Chondrocyte (in vitro differentiated cells): Measurements from ENCODE around the gene SUPT20HL2. TPM values are rescaled to one million over a fixed set of nuclear protein-coding genes. Genes with fewer than 3 reads are reported as not detected.

ENCODE experiments used
- DNase-seq: peaks from one replicate; pipeline ENCODE4 v3.0.0; 2021; ENCODE audit warnings: mixed read lengths, low spot score
- H3K27ac Mint-ChIP-seq: one replicate; pipeline ENCODE4 v1.8.0; 2021; ENCODE audit warnings: mild to moderate bottlenecking, moderate library complexity, mixed read lengths; ENCODE audit not compliant: unreplicated experiment
- H3K27me3 Mint-ChIP-seq: 2 replicates; pipeline ENCODE4 v1.8.0; 2021; ENCODE audit warnings: low read depth, mixed read lengths
- H3K36me3 Mint-ChIP-seq: 2 replicates; pipeline ENCODE4 v1.8.0; 2021; ENCODE audit warnings: low read depth, mixed read lengths
- H3K4me1 Mint-ChIP-seq: 2 replicates; pipeline ENCODE4 v1.8.0; 2021; ENCODE audit warnings: low read depth, mild to moderate bottlenecking, mixed read lengths
- H3K4me3 Mint-ChIP-seq: one replicate; pipeline ENCODE4 v1.8.0; 2021; ENCODE audit warnings: mild to moderate bottlenecking, moderate library complexity, mixed read lengths; ENCODE audit not compliant: unreplicated experiment
- H3K9me3 Mint-ChIP-seq: 2 replicates; pipeline ENCODE4 v1.8.0; 2021; ENCODE audit warnings: low read depth, mixed read lengths
- CTCF ChIP-seq: fragments of 200-600 bp; sonication (generic); IDR thresholded peaks from 2 replicates; pipeline ENCODE4 v1.5.0; 2021; ENCODE audit warnings: antibody characterized with exemption, mild to moderate bottlenecking, moderate library complexity
- total RNA-seq: library from RNA; stranded (reverse); gene quantifications from 3 replicates; pipeline ENCODE4 v1.2.1, GENCODE V29; 2021

Gene SUPT20HL2
- total RNA-seq, 1 donor from 2014 or later, result not detected

GRCh38 chrX:24339911-24340310 is 26.0 kb upstream of the SUPT20HL2 start:
- Mint-ChIP-seq H3K27ac (no peak overlapping the region), H3K27me3 (no peaks in the 10 kb centered on the region), H3K9me3 (no peaks in the 10 kb centered on the region), H3K4me3 (no peak overlapping the region), H3K4me1 (peaks cover 11% of the 10 kb centered on the region), H3K36me3 (no peaks in the 10 kb centered on the region)
- DNase-seq, result no peak
- no peak for TF ChIP-seq CTCF

DNA sequence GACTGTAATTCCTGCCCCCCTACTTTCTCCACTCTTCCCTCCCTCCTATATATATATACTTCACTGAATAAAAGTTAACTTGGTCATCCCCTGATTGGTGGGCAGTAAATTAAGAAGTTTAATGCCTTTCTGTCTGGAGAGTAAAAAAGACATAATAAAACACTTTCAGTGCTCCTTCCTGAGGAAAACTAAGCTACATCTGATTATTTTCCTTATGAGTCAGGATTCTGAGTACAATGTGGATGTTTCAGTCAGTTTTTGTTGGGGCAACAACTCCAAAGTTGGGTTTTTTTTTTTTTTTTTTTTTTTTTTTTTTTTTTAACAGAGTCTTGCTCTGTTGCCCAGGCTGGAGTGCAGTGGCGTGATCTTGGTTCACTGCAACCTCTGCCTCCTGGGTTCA is 22.0 kb upstream of the SUPT20HL2 start:
- H3K9me3 Mint-ChIP-seq, result peaks cover 8% of the 10 kb centered on the region
- H3K27ac Mint-ChIP-seq, result peak overlapping the region; percentile 68
- H3K4me1 Mint-ChIP-seq, result peaks cover 34% of the 10 kb centered on the region
- H3K27me3 Mint-ChIP-seq, result no peaks in the 10 kb centered on the region
- no peak for DNase-seq
- H3K36me3 Mint-ChIP-seq, result no peaks in the 10 kb centered on the region
- no peak overlapping the region for H3K4me3 Mint-ChIP-seq
- TF ChIP-seq CTCF, result no peak

GRCh38 chrX:24334461-24334860 is 20.6 kb upstream of the SUPT20HL2 start:
- peaks cover 34% of the 10 kb centered on the region for H3K4me1 Mint-ChIP-seq
- peaks cover 8% of the 10 kb centered on the region for H3K9me3 Mint-ChIP-seq
- H3K4me3 Mint-ChIP-seq, result no peak overlapping the region
- no peaks in the 10 kb centered on the region for H3K36me3 Mint-ChIP-seq
- H3K27me3 Mint-ChIP-seq, result no peaks in the 10 kb centered on the region
- DNase-seq, result no peak
- TF ChIP-seq CTCF, result no peak
- H3K27ac Mint-ChIP-seq, result peak overlapping the region; percentile 85

GRCh38 chrX:24333371-24333770 is 19.5 kb upstream of the SUPT20HL2 start:
- Mint-ChIP-seq H3K27me3 (no peaks in the 10 kb centered on the region), H3K4me3 (no peak overlapping the region), H3K36me3 (no peaks in the 10 kb centered on the region), H3K9me3 (peaks cover 8% of the 10 kb centered on the region), H3K4me1 (peaks cover 34% of the 10 kb centered on the region), H3K27ac (peak overlapping the region; percentile 85)
- DNase-seq, result no peak
- no peak for TF ChIP-seq CTCF

DNA sequence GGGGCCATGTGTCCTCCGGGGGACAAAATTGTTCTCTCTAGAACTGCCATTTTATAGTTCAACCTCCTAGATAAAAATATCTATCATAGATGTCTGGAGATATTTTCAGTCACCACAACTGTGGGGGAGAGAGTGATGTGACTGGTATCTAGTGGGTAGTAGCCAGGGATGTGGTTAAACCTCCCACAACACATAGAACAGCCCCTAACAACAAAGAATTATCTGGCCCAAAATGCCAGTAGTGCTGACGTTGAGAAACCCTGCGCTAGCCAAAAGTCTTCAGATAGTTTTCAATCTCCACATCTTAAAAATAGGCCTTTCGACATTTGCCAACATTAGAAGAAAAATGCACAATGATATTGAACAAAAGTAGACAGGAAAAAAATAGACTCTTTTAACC is 19.0 kb upstream of the SUPT20HL2 start:
- H3K9me3 Mint-ChIP-seq, result peaks cover 8% of the 10 kb centered on the region
- H3K36me3 Mint-ChIP-seq, result no peaks in the 10 kb centered on the region
- H3K4me1 Mint-ChIP-seq, result peaks cover 34% of the 10 kb centered on the region
- peak overlapping the region; percentile 77 for H3K27ac Mint-ChIP-seq
- no peak for DNase-seq
- TF ChIP-seq CTCF, result no peak
- H3K4me3 Mint-ChIP-seq, result no peak overlapping the region
- no peaks in the 10 kb centered on the region for H3K27me3 Mint-ChIP-seq
